CD4-positive, alpha-beta T cell treated with Interleukin-4 for 1 hour (primary cell): Measurements from ENCODE around the gene SYT13.
A peak's percentile ranks its signal among the peaks of the same experiment; 100 is the strongest.

Experiments used
- DNase-seq, 2 donors: peaks; one replicate each; pipeline ENCODE4 v3.0.0-alpha.2; 2020 to 2022

The SYT13 gene

GRCh38 chr11:45285930-45286632 is at the start of gene SYT13:
TSS of gene SYT13 (minus strand) at chr11:45286341. CDS start at chr11:45286207, 134 bp downstream.
- DNase-seq = no peak

GRCh38 chr11:45335434-45335833 is 49.3 kb upstream of the SYT13 start:
- DNase-seq = no peak

- no peak for DNase-seq
Observed at GRCh38 chr11:45334836-45335235, 48.7 kb upstream of the SYT13 start.

GRCh38 chr11:45334410-45334809 is 48.3 kb upstream of the SYT13 start:
- no peak for DNase-seq

GRCh38 chr11:45333001-45333971 is 47.1 kb upstream of the SYT13 start:
- DNase-seq = no peak

- peak; percentile 27 to 50 for DNase-seq
Observed at GRCh38 chr11:45332276-45332934, 46.3 kb upstream of the SYT13 start.

- DNase-seq = no peak
Observed at GRCh38 chr11:45331839-45332238, 45.7 kb upstream of the SYT13 start.

- no peak for DNase-seq
Observed at GRCh38 chr11:45328726-45329125, 42.6 kb upstream of the SYT13 start.

GRCh38 chr11:45324459-45324858 is 38.3 kb upstream of the SYT13 start:
- DNase-seq = no peak

- DNase-seq = no peak
Observed at GRCh38 chr11:45323601-45324249, 37.6 kb upstream of the SYT13 start.

GRCh38 chr11:45322891-45323600 is 36.9 kb upstream of the SYT13 start:
- DNase-seq = no peak

GRCh38 chr11:45322111-45322705 is 36.1 kb upstream of the SYT13 start:
- DNase-seq = no peak

GRCh38 chr11:45321669-45322068 is 35.5 kb upstream of the SYT13 start:
- no peak for DNase-seq

- no peak for DNase-seq
Observed at GRCh38 chr11:45321031-45321595, 35.0 kb upstream of the SYT13 start.

- no peak for DNase-seq
Observed at GRCh38 chr11:45320371-45320770, 34.2 kb upstream of the SYT13 start.

GRCh38 chr11:45319077-45319476 is 32.9 kb upstream of the SYT13 start:
- DNase-seq = no peak

GRCh38 chr11:45318516-45318915 is 32.4 kb upstream of the SYT13 start:
- no peak for DNase-seq

GRCh38 chr11:45316258-45316657 is 30.1 kb upstream of the SYT13 start:
- DNase-seq = no peak

GRCh38 chr11:45314900-45315299 is 28.8 kb upstream of the SYT13 start:
- no peak for DNase-seq

- no peak for DNase-seq
Observed at GRCh38 chr11:45313171-45313865, 27.2 kb upstream of the SYT13 start.
